Suppressor macrophage treated with lipopolysaccharide for 4 hours (primary cell): ENCODE measurements around the gene URGCP.

ENCODE experiments used
- DNase-seq: peaks from one replicate; pipeline ENCODE4 v3.0.0-alpha.2; 2020

The URGCP gene, protein sequence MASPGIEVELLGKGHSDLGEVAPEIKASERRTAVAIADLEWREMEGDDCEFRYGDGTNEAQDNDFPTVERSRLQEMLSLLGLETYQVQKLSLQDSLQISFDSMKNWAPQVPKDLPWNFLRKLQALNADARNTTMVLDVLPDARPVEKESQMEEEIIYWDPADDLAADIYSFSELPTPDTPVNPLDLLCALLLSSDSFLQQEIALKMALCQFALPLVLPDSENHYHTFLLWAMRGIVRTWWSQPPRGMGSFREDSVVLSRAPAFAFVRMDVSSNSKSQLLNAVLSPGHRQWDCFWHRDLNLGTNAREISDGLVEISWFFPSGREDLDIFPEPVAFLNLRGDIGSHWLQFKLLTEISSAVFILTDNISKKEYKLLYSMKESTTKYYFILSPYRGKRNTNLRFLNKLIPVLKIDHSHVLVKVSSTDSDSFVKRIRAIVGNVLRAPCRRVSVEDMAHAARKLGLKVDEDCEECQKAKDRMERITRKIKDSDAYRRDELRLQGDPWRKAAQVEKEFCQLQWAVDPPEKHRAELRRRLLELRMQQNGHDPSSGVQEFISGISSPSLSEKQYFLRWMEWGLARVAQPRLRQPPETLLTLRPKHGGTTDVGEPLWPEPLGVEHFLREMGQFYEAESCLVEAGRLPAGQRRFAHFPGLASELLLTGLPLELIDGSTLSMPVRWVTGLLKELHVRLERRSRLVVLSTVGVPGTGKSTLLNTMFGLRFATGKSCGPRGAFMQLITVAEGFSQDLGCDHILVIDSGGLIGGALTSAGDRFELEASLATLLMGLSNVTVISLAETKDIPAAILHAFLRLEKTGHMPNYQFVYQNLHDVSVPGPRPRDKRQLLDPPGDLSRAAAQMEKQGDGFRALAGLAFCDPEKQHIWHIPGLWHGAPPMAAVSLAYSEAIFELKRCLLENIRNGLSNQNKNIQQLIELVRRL

DNA sequence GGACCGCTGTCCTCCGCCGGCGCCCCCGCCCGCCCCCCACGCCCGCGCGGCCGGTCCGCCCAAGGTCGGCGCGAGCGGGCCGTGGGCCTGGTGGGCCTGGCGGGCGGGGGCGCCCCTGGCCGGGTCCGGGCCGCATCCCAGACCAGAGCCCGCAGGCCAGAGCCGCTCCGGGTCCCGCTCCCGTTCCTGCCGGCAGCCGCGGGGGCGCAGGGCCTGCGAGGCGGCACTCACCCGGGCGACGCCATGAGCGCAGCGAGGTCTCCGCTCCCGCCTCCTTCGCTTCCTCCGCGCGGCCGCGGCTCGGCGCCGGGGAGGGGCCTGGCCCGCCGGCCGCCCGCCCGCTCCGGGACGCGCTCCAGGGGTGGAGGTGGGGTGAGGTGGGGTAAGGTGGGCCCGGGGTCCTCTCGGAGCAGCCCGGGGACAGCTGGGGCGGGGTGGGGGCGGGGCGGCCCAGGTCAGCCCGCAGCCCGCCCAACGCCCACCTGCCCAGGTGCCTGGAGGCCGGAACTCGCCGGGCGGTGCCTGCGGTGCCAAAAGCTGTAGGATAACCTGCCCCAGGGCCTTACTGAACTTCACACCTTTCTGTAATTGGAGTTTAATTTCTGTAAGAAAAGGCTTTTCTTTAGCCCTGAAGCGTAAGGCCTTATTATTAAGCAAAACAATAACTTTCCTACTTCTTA is at the start of gene URGCP:
Gene URGCP, minus strand, starts transcription at position 266 of the 680 bp plus-strand sequence. Its CDS starts 21 bp downstream, at position 245.
- peak; percentile 66 for DNase-seq

DNA sequence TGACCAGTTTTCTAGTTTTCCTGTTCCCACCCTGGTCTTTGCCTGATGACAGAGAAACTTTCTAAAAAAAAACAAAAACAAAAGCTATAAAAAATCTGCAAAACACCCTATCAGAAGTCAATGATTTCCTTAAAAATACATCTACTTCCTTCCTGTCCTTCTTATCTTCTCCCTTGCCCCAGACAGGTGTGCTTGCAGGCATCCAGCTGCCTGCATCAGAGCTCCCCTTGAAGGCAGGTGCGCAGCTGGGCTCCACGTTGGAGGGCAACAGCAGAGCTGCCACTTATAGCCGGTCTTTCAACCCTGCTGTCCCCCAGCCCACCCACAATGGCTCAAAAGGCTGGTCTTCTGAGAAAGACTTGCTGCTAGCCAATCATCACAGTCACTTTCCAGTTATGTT is 49.6 kb upstream of the URGCP start:
- DNase-seq = no peak

DNA sequence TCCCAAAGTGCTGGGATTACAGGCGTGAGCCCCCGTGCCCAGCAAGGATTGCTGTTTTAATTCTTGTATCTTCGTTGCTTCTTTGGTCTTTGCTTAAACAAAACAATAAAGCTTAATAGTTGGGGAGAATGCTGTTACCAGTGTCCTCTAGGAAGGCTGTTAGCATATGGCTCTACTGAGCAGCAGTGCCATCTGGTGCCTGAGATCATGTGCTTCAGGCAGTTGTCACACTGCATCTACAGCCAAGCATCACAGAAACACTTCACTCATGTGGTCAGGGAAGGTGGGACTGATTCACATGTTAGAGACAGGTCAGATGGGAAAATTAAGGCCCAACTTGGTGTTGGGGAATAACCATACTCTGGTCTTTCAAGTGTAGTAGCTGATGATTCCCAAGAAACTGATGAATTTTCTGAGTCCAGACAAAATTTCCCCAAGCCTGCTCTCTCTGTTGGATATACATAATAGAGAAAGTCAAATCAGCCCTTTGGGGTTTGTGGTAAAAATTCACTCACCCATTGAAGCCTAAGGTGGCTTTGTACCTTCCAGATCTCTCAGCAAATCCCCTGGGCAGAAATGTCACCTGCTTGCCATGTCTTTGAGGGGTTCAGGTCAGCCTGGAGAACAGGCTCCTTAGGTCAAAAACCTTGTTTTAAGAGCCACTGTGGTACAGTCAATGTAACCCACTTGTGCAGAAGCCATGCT is 48.3 kb upstream of the URGCP start:
- DNase-seq = peak; percentile 17

DNA sequence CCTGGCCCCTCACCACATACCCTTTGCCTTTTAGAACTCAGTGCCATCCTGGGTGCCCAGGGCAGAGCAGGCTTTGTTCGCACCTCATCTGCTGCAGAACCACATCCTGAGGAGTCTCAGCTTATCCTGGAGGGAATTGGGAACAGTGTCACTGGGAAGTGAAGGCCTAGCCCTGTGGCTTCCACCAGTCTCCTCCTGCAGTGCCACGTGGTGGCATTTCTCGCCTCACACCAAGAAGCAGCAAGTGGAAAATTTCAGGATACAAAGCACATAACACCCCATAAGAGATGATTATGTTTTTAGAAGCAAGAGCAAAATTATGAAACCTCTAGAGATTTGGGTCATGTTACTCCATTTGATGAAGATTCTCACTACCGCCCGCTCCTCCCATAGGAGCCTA is 46.7 kb upstream of the URGCP start:
- no peak for DNase-seq

DNA sequence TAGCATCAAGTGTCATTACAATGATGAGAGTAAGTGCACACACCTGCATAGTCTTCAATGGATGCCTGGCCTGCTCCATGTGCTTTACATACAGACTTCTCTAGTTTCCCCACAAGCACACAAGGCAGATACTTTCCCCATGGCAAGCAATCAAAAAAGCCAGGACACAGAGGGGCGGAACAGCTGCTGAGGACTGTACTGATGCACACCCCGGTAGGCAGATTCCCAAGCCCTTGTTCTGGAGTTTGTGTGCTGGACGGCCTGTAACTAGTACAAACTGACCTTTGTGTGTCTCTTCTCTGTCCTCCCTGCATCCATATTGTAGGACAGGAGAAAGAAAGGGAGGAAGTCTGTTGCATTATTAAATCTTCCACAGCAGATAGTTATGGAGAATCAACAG is 45.6 kb upstream of the URGCP start:
- no peak for DNase-seq

DNA sequence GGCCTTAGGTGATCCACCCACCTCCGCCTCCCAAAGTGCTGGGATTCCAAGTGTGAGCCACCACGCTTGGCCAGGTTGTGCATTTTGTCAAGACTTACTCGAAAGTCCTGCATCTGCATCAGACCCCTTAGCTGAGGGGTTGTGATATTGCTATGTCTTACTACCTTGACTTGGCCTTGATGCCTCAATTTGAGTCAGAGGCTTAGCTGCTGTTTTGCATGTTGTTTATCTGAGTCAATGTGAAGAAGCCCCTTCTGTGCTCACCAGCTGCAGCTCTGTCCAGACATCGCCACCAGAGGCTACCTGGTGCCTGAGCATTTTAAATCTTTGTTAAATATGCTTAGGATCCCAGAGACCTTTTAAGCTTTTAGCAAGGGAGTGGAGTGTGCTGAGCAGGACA is 37.9 kb upstream of the URGCP start:
- no peak for DNase-seq

DNA sequence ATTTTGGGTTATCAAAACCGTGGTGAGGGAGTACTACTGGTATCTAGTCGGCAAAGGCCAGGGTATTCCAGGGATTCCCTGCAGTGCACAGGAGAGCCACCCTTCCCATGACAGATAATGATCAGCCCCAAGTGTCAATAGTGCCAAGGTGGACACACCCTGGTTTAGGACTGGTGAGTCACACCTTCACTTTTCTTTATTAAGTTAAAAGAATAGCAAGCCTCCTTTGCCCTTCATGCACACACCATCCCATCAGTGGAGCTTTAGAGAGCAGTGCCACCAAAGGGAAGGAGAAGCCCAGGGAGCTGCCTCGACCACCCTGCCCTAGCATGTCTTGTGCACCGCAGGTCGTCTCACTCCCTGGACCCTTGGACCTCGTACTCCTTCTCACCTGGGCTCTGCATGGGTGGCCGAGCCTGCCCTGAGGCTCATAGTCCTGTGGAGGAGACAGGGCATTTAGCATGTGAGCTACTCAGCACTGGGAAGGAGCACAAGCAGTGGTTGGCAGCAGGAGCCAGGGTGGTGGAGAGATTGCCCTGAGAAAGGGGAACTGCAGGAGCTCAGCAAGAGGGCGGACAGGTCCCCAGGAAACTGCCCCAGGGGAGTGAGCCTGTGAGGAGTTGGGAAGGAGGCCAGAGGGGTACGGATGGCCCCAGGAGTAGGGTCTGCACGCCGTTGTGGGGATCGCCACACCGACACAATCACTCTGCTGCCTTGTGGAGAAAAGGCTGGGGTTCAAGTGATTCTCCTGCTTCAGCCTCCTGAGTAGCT is 37.2 kb upstream of the URGCP start:
- DNase-seq = no peak

DNA sequence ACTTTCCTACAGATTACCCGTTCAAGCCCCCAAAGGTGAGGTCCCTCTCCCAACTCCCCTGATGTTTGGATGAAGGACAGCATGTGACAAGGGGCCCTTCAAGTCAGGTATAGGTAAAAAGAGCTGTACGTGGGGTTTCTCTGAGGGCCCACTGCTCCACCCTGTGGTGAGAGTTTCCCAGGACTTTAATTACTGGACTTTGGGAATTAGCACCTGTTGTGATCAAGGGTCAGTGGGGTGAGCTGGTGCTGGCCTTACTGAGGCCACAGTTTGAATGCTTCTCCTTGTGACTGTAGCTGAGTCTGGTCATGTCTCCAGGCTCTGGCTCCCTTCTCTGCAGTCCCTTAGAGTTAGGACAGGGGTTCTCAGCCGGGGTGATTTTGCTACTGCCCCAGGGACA is 36.6 kb upstream of the URGCP start:
- DNase-seq = no peak

DNA sequence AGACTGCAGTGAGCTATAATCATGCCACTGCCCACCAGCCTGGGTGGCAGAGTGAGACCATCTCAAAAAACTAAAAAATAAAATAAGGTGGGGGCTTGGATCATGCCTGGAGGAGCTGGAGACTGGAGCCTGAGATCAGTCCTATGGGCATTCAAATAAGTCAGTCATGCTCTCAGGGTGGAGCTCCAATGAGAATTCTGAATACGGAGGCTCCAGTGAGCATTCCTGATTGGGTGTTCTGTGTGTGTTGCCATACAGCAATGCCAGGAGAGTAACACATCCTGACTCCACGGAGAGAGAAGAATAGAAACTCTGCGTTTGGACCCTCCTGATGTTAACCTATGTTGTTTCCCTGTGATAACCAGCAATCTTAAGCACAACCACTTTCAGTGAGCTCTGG is 35.9 kb upstream of the URGCP start:
- no peak for DNase-seq

DNA sequence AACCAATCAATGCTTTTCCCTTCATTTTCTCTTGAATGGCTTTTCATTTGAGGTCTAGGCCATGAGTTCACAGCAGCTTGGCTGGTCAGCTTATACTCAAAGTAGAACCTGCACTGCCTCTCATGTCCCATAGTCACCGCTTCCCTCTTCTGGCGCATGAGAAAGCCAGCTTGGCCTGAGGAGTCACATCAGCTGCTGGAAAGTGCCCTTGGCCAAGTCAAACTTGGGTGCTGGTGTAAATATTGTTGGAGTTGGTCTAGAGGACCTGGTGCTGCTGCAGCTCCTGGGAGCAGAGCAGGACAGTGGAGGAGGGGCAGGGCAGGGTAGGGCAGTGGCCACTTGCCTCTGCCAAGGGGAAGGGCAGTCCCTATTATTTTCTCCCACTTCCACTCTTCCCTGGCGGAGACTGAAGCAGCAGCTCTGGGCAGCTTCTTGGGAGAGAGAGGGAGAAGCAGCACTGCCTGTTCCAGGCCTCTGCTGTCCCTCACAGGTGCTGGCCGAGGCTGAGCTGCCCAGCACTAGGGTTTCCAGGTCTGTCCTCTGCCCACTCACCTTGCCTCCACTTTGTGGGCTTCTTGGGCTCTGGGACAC is 32.6 kb upstream of the URGCP start:
- DNase-seq = no peak

DNA sequence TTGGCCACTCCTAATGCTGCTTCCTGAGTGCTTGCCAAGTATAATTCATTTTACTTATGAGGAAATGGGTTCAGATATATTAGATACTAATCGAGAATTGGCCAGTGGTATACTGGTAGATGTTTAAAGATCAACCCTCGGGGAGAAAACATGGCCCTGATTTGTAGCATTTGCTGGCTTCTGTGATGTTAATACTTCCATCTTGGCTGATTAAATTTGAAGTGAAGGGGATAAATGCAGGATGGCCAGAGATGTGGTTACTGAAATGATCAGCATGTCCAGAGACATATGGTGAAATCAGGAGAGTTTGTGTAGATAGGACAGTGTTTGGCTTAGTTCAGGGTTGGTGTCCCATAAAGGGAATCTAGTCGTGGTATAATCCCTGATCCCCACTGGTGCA is 31.0 kb upstream of the URGCP start:
- DNase-seq = no peak

DNA sequence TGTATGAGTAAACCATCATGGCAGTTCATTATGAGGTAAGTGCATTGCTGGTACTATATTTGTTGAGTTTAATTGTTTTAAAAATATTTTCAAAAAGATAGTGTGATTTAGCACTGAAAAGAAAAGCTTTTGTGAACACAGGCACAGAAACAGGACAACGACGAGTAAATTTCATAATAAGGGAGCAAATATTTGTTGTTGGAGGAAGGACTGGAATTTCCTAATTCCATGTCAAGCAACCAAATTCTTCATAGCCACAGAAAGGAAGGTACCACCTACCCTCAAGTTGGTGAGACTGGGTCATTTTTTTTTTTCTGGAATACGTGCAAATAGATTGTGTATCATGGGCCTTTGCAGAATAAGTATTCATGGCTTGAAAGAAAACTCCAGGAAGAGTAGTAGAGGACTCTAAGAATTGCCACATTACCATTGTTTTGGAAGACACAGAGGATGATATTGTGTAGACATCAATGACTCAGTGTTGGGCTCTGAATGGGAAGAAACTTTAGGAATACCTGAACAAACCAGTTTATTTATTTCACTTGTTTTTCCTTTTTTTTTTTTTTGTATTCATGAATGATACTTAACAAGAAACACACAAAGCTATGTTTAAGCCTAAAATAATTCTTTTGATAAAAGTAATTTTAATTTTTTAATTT is 27.6 kb upstream of the URGCP start:
- DNase-seq = no peak

DNA sequence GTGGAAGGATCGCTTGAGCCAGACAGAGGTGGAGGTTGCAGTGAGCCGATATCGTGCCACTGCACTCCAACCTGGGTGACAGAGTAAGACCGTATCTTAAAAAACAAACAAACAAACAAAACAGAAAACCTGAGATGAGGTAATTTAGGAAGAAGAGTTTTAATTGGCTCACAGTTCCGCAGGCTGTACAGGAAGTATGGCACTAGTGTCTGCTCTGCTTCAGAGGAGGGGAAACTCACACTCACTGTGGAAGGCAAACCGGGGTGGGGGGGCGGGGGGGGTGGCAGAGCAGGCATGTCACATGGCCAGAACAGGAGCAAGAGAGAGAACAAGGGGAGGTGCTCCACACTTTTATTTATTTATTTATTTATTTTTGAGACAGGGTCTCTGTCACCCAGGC is 24.9 kb upstream of the URGCP start:
- DNase-seq = no peak

DNA sequence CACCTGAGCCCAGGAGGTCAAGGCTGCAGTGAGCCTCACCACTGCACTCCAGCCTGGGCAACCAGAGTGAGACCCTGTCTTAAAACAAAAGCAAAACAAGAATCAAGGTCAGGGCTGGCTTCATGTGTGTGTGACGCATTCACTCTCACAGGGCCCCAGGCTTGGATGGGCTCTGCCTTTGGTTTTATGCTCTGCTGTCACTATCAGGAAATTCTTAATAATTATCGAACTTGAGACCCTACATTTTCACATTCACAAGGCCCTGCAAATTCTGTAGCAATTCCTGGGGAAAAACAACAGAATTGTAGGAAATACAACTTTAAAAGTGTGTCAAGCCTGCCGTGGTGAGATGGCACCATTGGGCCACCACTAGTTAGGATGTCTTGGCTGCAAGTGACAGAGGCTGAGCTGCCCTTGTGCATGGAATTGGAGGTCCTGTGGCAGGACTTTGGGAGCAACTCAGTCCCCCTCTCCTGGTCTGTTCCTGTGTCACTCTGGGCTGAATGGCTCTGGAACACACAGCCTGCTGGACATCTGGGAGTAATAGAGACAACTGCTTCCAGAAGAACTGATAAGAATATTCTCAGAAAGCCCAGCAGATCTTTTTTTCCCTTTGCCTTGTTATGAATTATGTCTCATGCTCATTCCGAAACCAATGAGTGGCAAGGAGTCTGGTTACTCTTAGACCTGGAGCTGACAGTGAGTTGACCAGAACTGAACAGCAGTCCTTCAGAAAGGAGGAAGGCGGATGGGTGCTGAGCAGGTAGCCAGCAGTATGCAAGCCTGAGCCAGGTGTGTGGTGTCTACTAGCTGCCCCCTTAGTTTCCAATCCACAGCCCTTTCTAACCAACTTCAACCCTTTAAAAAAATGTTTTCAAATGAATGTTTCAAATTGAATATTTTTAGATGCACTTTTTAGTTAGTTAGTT is 23.4 kb upstream of the URGCP start:
- no peak for DNase-seq

DNA sequence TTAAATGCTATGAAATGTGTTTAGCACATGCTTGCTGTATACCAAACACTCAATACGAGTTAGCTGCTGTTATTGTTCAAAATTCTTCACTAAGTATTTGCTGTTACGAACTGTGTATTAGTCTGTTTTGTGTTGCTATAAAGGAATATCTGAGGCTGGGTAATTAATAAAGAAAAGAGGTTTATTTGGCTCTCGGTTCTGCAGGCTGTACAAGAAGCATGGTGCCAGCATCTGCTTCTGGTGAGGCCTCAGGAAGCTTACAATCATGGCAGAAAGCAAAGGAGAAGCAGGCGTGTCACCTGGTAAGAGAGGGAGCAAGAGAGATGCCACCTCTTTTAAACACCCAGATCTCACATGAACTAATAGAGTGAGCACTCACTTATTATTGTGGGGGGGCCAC is 21.4 kb upstream of the URGCP start:
- no peak for DNase-seq

DNA sequence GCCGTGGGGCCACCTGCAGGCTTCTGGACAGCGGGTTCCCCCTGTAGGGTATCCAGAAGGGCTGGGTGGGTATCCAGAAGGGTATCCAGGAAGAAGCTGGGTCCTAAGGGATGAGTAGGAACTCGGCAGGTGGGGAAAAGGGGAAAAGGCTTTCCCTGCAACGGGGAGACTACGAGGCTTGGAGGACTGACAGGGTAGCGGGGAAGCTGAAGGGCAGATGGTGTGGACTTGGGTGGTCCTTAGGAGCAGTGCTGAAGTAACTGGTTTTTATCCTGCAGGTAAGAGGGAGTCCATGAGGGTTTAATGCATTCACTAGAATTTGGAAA is 20.4 kb upstream of the URGCP start:
- DNase-seq = no peak

DNA sequence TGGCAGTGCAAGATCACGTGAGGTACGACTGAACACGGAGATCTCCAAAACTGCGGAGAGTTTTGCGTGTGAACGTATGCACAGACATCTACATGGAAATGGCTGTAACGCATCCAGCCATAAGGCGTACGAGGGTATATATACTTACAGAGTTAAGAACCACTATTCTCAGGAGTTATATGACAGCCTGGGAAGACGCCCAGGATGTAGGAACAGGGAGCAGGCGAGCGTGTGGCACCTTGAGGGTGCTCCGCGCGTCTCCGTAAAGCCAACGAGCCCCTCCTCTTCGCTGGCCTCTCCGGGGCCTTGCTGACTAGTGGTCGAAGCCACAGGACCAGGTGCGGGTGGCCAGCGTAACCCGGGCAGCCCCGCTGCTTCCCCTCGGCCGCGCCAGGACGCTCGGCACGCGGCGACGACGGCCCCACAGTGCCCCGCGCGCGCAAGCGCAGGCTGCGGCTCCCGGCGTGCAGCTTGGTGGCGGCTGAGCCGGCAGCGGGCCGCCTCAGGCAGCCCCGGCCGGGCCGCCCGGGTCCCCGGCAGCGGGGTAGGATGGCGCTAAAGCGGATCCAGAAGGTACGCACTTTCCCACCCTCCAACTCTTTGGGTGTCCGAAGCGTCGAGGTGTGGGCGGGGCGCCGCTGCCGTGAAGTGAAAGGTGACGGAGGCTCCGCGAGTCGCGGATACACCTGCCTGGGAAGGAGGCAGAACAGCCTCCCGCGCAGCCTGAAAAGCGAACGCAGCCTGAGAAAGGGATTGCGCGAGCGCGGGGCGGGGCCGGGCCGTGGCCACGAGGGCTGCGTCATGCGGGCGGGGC is 19.8 kb upstream of the URGCP start, which contains the start of gene UBE2D4:
Gene UBE2D4, plus strand, starts transcription at position 453 of the 814 bp plus-strand sequence. Its CDS starts 97 bp downstream, at position 550.
- peak; percentile 79 for DNase-seq

DNA sequence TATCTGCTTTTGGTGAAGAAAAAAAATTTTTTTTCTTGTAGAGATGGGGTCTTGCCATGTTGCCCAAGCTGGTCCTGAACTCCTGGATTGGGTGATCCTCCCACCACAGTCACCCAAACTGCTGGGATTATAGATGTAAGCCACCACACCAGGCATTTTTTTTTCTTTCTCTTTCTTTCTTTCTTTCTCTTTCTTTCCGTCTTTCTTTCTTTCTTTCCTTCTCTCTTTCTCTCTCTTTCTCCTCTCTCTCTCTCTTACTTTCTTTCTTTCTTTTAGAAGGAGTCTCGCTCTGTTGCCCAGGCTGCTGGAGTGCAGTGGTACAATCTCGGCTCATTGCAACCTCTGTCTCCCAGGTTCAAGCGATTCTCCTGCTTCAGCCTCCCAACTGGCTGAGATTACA is 16.3 kb upstream of the URGCP start:
- DNase-seq = no peak

DNA sequence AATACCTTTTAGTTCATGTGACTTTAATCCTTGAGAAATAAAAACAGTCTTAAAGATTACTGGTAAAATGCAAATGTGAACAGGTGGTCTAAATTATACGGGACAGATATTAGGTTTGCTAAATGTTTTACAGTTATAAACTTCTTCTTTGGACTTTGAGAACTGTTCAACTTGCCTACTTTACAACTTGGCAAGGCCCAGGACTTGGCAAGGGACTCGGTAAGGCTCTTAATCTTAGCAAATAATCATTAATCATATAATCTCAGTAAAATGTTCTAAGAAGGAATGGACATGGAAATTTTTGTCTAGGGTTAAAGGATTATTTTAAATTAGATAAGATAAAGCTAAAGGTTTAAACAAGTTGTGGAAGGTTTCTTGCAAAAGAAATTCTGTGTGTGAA is 15.0 kb upstream of the URGCP start:
- no peak for DNase-seq
